DMS 273 treated with DMSO at 0.1 percent for 48 hours (cell line): ENCODE data around the gene BLOC1S3.

Experiments used
- DNase-seq: peaks from one replicate; lab custom pipeline; 2025; lab: John Stamatoyannopoulos, UW

Gene BLOC1S3

GRCh38 chr19:45146251-45146650, 32.3 kb upstream of the BLOC1S3 start:
- no peak for DNase-seq

GRCh38 chr19:45146741-45147205, 31.8 kb upstream of the BLOC1S3 start:
- DNase-seq = no peak

- DNase-seq = no peak
Observed at GRCh38 chr19:45147835-45148676, 30.5 kb upstream of the BLOC1S3 start.

- no peak for DNase-seq
Observed at GRCh38 chr19:45149129-45149528, 29.5 kb upstream of the BLOC1S3 start.

GRCh38 chr19:45150180-45150579, 28.4 kb upstream of the BLOC1S3 start:
- no peak for DNase-seq

GRCh38 chr19:45150751-45151281, 27.8 kb upstream of the BLOC1S3 start:
- no peak for DNase-seq

GRCh38 chr19:45151320-45151719, 27.3 kb upstream of the BLOC1S3 start:
- DNase-seq = no peak

GRCh38 chr19:45151821-45152503, 26.6 kb upstream of the BLOC1S3 start:
- DNase-seq = no peak

- no peak for DNase-seq
Observed at GRCh38 chr19:45152504-45153338, 25.9 kb upstream of the BLOC1S3 start.

GRCh38 chr19:45153339-45154063, 25.1 kb upstream of the BLOC1S3 start:
- DNase-seq = no peak

- no peak for DNase-seq
Observed at GRCh38 chr19:45154064-45154827, 24.3 kb upstream of the BLOC1S3 start.

- no peak for DNase-seq
Observed at GRCh38 chr19:45156011-45156630, 22.5 kb upstream of the BLOC1S3 start.

GRCh38 chr19:45156751-45157150, 21.8 kb upstream of the BLOC1S3 start:
- no peak for DNase-seq

- no peak for DNase-seq
Observed at GRCh38 chr19:45158503-45159209, 19.9 kb upstream of the BLOC1S3 start.

GRCh38 chr19:45159210-45159970, 19.2 kb upstream of the BLOC1S3 start:
- DNase-seq = no peak

- no peak for DNase-seq
Observed at GRCh38 chr19:45159971-45160324, 18.6 kb upstream of the BLOC1S3 start.

GRCh38 chr19:45160870-45161737, 17.5 kb upstream of the BLOC1S3 start, which contains the start of gene NKPD1:
Gene NKPD1, minus strand, starts transcription at chr19:45160982. Its CDS starts 832 bp downstream, at chr19:45160150.
- no peak for DNase-seq
